IPS-20b (cell line): ENCODE results near the gene KCNK7.

Experiments used
- H3K27ac ChIP-seq: one replicate; pipeline ENCODE4 v1.5.1; 2013; ENCODE audit warnings: low read length
- H3K27me3 ChIP-seq: 2 replicates; pipeline ENCODE4 v1.6.1; 2013; ENCODE audit warnings: mild to moderate bottlenecking, low read length, inconsistent platforms; ENCODE audit not compliant: insufficient read depth
- H3K36me3 ChIP-seq: 2 replicates; pipeline ENCODE4 v1.6.1; 2013; ENCODE audit warnings: low read depth, mild to moderate bottlenecking, inconsistent platforms, low read length, moderate library complexity; ENCODE audit not compliant: insufficient read depth
- H3K4me1 ChIP-seq: 2 replicates; pipeline ENCODE4 v1.6.1; 2013; ENCODE audit warnings: mild to moderate bottlenecking, control low read depth, inconsistent platforms, low read length, moderate library complexity; ENCODE audit not compliant: insufficient read depth
- H3K4me3 ChIP-seq: 2 replicates; pipeline ENCODE4 v1.5.1; 2013; ENCODE audit warnings: mild to moderate bottlenecking, low read length, inconsistent platforms
- H3K9ac ChIP-seq: 2 replicates; pipeline ENCODE4 v1.6.1; 2013; ENCODE audit warnings: low read depth, mild to moderate bottlenecking, inconsistent platforms, low read length, moderate library complexity
- H3K9me3 ChIP-seq: 2 replicates; pipeline ENCODE4 v1.6.1; 2013; ENCODE audit warnings: mild to moderate bottlenecking, low read depth, low read length, inconsistent platforms; ENCODE audit not compliant: insufficient read depth

Gene KCNK7

DNA sequence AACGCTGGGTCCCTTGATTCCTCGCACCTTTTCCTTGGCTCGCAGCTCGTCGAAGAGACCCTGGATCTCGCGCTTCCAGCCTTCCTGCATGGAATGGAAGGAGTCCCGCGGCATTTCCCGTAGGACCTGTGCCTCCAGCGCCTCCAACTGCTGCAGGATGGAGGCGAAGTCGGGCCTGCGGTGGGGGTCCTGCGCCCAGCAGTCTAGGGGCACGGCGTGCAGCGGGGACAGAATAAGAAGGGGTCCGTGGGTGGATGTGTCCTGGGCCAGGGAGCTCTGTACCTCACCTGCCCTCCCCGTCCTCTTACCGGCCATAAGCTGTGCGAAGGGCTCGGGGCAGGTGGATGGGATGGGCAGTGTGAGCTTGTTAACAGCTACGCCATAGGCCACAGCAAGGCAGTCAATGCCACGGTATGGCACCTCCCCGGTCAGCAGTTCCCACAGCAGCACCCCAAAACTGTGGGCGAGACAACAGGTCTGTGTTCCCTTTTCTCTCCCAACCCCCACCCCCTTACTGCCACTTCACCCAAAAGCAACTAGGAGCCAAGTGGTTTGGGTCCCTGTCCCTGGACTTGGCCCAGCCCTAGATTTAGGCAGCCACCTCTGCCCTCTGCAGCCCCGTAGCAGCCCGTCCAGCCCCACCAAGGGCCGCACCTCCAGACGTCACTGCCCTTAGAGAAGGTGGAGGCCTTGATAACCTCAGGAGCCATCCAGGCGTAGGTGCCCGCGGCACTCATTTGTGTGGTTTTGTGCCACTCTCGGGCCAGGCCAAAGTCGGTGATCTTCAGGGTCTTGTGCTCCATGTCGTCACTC lies 12.2 kb upstream of the KCNK7 start:
- H3K9ac ChIP-seq = peak overlapping the region; percentile 48; the same call in 1 of the 2 replicates
- peaks cover 43% of the 10 kb centered on the region for H3K36me3 ChIP-seq
- H3K27me3 ChIP-seq = 0 out of 2 replicates have a peak, but pooled peaks cover 6% of the 10 kb centered on the region
- H3K4me3 ChIP-seq = peak overlapping the region; percentile 64; the same call in 1 of the 2 replicates
- no peak overlapping the region for H3K27ac ChIP-seq
- H3K4me1 ChIP-seq = peaks cover 7% of the 10 kb centered on the region; the same call in 1 of the 2 replicates
- no peaks in the 10 kb centered on the region for H3K9me3 ChIP-seq

GRCh38 chr11:65606876-65607613 lies 11.4 kb upstream of the KCNK7 start:
- no peaks in the 10 kb centered on the region for H3K9me3 ChIP-seq
- H3K27ac ChIP-seq = no peak overlapping the region
- peak overlapping the region; percentile 64; the same call in 1 of the 2 replicates for H3K4me3 ChIP-seq
- H3K36me3 ChIP-seq = peaks cover 37% of the 10 kb centered on the region
- H3K4me1 ChIP-seq = peaks cover 7% of the 10 kb centered on the region; the same call in 1 of the 2 replicates
- H3K27me3 ChIP-seq = 0 out of 2 replicates have a peak, but pooled peaks cover 6% of the 10 kb centered on the region
- peak overlapping the region; percentile 48; the same call in 1 of the 2 replicates for H3K9ac ChIP-seq

GRCh38 chr11:65604258-65604657 lies 8.7 kb upstream of the KCNK7 start:
- H3K27ac ChIP-seq = no peak overlapping the region
- no peak overlapping the region for H3K9ac ChIP-seq
- no peaks in the 10 kb centered on the region for H3K9me3 ChIP-seq
- H3K4me3 ChIP-seq = no peak overlapping the region
- H3K27me3 ChIP-seq = 0 out of 2 replicates have a peak, but pooled peaks cover 6% of the 10 kb centered on the region
- H3K4me1 ChIP-seq = peaks cover 7% of the 10 kb centered on the region; the same call in 1 of the 2 replicates
- peaks cover 33% of the 10 kb centered on the region for H3K36me3 ChIP-seq

DNA sequence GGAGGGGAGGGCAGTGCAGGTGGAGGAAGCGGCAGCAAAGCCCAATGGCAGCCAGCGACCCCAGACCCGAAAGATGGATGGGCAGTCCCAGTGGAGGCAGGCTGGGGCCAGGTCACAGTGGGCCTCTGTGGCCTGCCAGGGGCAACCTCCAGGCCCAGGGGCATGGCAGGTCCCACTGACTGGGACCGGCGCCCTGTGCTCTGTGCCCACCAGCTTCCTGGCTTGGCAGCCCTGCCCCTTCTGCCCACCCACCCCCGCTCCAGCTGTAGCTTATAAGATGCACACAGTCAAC lies 4.3 kb upstream of the KCNK7 start:
- no peaks in the 10 kb centered on the region for H3K27me3 ChIP-seq
- H3K27ac ChIP-seq = no peak overlapping the region
- H3K9ac ChIP-seq = no peak overlapping the region
- H3K36me3 ChIP-seq = peaks cover 17% of the 10 kb centered on the region
- H3K4me1 ChIP-seq = no peaks in the 10 kb centered on the region
- no peaks in the 10 kb centered on the region for H3K9me3 ChIP-seq
- no peak overlapping the region for H3K4me3 ChIP-seq

- H3K9ac ChIP-seq = no peak overlapping the region
- H3K4me1 ChIP-seq = no peaks in the 10 kb centered on the region
- no peak overlapping the region for H3K27ac ChIP-seq
- no peak overlapping the region for H3K4me3 ChIP-seq
- 0 out of 2 replicates have a peak, but pooled peaks cover under 1% of the 10 kb centered on the region for H3K27me3 ChIP-seq
- H3K36me3 ChIP-seq = peaks cover 12% of the 10 kb centered on the region; the same call in 1 of the 2 replicates
- H3K9me3 ChIP-seq = no peaks in the 10 kb centered on the region
Observed at GRCh38 chr11:65599216-65599954, 3.8 kb upstream of the KCNK7 start.

DNA sequence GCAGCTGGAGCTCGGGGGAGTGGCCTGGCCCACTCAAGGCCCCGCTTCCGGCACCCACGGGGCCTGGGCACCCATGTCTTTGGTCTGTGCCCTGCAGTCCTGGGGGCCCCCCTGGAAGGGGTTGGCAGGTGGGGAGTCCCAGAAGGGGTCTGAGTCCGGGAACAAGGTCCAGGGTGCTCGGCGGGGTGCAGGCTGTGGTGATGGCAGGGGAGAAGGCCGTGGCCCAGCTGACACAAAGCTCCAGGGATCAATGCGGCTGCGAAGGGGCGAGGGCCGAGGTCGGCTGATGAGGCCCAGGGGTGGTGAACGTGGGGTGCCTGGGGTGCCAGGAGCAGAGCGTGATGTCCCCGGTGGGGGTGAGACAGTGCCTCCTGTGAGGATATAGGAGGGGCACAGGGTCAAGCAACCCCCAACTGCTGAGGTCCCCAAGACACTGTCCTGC lies 2.7 kb upstream of the KCNK7 start:
- H3K27me3 ChIP-seq = peaks cover 11% of the 10 kb centered on the region
- H3K4me3 ChIP-seq = no peak overlapping the region
- H3K9ac ChIP-seq = no peak overlapping the region
- H3K27ac ChIP-seq = no peak overlapping the region
- no peaks in the 10 kb centered on the region for H3K4me1 ChIP-seq
- no peaks in the 10 kb centered on the region for H3K9me3 ChIP-seq
- peaks cover under 1% of the 10 kb centered on the region; the same call in 1 of the 2 replicates for H3K36me3 ChIP-seq

GRCh38 chr11:65596520-65596919 lies 920 bp upstream of the KCNK7 start:
- H3K9me3 ChIP-seq = no peaks in the 10 kb centered on the region
- H3K36me3 ChIP-seq = no peaks in the 10 kb centered on the region; the same call in 1 of the 2 replicates
- no peak overlapping the region for H3K27ac ChIP-seq
- H3K9ac ChIP-seq = no peak overlapping the region
- no peaks in the 10 kb centered on the region for H3K4me1 ChIP-seq
- no peak overlapping the region for H3K4me3 ChIP-seq
- H3K27me3 ChIP-seq = peaks cover 29% of the 10 kb centered on the region

DNA sequence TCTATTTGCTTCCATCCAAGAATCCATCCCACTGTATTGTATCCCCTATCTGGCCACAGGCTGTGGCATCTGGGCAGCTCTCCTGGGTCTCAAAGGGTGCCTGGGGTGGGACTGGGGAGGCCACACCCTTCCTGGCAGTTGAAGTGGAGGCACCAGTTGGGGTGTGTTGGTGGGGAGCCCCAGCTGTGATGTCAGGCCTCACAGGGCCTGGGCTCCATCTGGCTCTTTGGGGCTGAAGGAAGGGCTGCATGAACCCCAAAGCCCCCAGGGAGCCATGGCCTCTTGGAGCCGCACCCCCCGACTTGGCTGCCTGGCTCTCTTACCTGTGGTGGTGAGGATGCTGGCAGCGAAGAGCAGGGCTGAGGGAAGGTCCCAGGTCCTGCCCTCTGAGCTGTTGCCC lies 469 bp downstream of the KCNK7 start:
- Histone ChIP-seq H3K27me3 (peaks cover 43% of the 10 kb centered on the region), H3K36me3 (no peaks in the 10 kb centered on the region; the same call in 1 of the 2 replicates), H3K27ac (no peak overlapping the region), H3K4me3 (no peak overlapping the region), H3K4me1 (no peaks in the 10 kb centered on the region), H3K9me3 (no peaks in the 10 kb centered on the region), H3K9ac (no peak overlapping the region)

GRCh38 chr11:65593518-65594414 lies 1.8 kb downstream of the KCNK7 start:
- H3K4me1 ChIP-seq = no peaks in the 10 kb centered on the region
- no peaks in the 10 kb centered on the region; the same call in 1 of the 2 replicates for H3K36me3 ChIP-seq

GRCh38 chr11:65592858-65593517 lies 2.6 kb downstream of the KCNK7 start:
- H3K4me1 ChIP-seq = no peaks in the 10 kb centered on the region
- H3K27me3 ChIP-seq = peaks cover 47% of the 10 kb centered on the region
- no peaks in the 10 kb centered on the region for H3K9me3 ChIP-seq
- no peak overlapping the region for H3K9ac ChIP-seq
- no peak overlapping the region for H3K27ac ChIP-seq
- peak overlapping the region; percentile 66 for H3K4me3 ChIP-seq
- H3K36me3 ChIP-seq = no peaks in the 10 kb centered on the region; the same call in 1 of the 2 replicates

More at GRCh38 chr11:65593518-65594414, 1.8 kb downstream of the KCNK7 start:
- H3K27me3 ChIP-seq = peaks cover 47% of the 10 kb centered on the region
- H3K27ac ChIP-seq = no peak overlapping the region
- H3K4me3 ChIP-seq = no peak overlapping the region
- H3K9me3 ChIP-seq = no peaks in the 10 kb centered on the region
- H3K9ac ChIP-seq = no peak overlapping the region
